ENCODE data around the gene SLC6A17. TPM values are rescaled to one million over a fixed set of nuclear protein-coding genes. Genes with fewer than 3 reads are reported as not detected.

Gene SLC6A17
- total RNA-seq, 1 donor from 2014 or later, result 0.58 TPM

- Mint-ChIP-seq H3K9me3 (no peaks in the 10 kb centered on the region), H3K4me1 (ENCODE audit: unreplicated experiment) (peaks cover 13% of the 10 kb centered on the region), H3K4me3 (no peak overlapping the region), H3K27ac (no peak overlapping the region), H3K27me3 (peaks cover 54% of the 10 kb centered on the region), H3K36me3 (no peaks in the 10 kb centered on the region)
- no peak for TF ChIP-seq CTCF (conservative IDR thresholded peaks at IDR 0.05)
- no peak for DNase-seq (ENCODE audit: extremely low spot score, unreplicated experiment)
Measured at GRCh38 chr1:110243574-110243973, 93.3 kb downstream of the SLC6A17 start.

- Mint-ChIP-seq H3K27me3 (peaks cover 49% of the 10 kb centered on the region), H3K36me3 (no peaks in the 10 kb centered on the region), H3K9me3 (no peaks in the 10 kb centered on the region), H3K4me3 (no peak overlapping the region), H3K4me1 (ENCODE audit: unreplicated experiment) (peaks cover 7% of the 10 kb centered on the region), H3K27ac (no peak overlapping the region)
- no peak for TF ChIP-seq CTCF (conservative IDR thresholded peaks at IDR 0.05)
- no peak for DNase-seq (ENCODE audit: extremely low spot score, unreplicated experiment)
Measured at GRCh38 chr1:110245876-110246620, 95.8 kb downstream of the SLC6A17 start.

GRCh38 chr1:110248746-110249145, 98.5 kb downstream of the SLC6A17 start:
- Mint-ChIP-seq H3K27ac (no peak overlapping the region), H3K27me3 (peaks cover 31% of the 10 kb centered on the region), H3K36me3 (no peaks in the 10 kb centered on the region), H3K4me3 (no peak overlapping the region), H3K4me1 (ENCODE audit: unreplicated experiment) (no peaks in the 10 kb centered on the region), H3K9me3 (no peaks in the 10 kb centered on the region)
- TF ChIP-seq CTCF (conservative IDR thresholded peaks at IDR 0.05), result no peak
- DNase-seq (ENCODE audit: extremely low spot score, unreplicated experiment), result no peak

- no peaks in the 10 kb centered on the region for H3K9me3 Mint-ChIP-seq
Measured at GRCh38 chr1:110249256-110249655, 99.0 kb downstream of the SLC6A17 start.

GRCh38 chr1:110250008-110250407, 99.7 kb downstream of the SLC6A17 start:
- H3K9me3 Mint-ChIP-seq, result no peaks in the 10 kb centered on the region
- no peaks in the 10 kb centered on the region for H3K4me1 Mint-ChIP-seq (ENCODE audit: unreplicated experiment)
- no peak overlapping the region for H3K4me3 Mint-ChIP-seq
- peaks cover 32% of the 10 kb centered on the region for H3K27me3 Mint-ChIP-seq
- TF ChIP-seq CTCF (conservative IDR thresholded peaks at IDR 0.05), result no peak
- no peak for DNase-seq (ENCODE audit: extremely low spot score, unreplicated experiment)
- no peak overlapping the region for H3K27ac Mint-ChIP-seq
- H3K36me3 Mint-ChIP-seq, result no peaks in the 10 kb centered on the region

More at GRCh38 chr1:110249256-110249655, 99.0 kb downstream of the SLC6A17 start:
- Mint-ChIP-seq H3K36me3 (no peaks in the 10 kb centered on the region), H3K27me3 (peaks cover 31% of the 10 kb centered on the region), H3K27ac (no peak overlapping the region), H3K4me3 (no peak overlapping the region), H3K4me1 (ENCODE audit: unreplicated experiment) (no peaks in the 10 kb centered on the region)
- no peak for DNase-seq (ENCODE audit: extremely low spot score, unreplicated experiment)
- TF ChIP-seq CTCF (conservative IDR thresholded peaks at IDR 0.05), result no peak
